A549 (cell line): ENCODE measurements around the gene DPP10. TPM values are rescaled to one million over a fixed set of nuclear protein-coding genes. Genes with fewer than 3 reads are reported as not detected.
"Not testable (repeated sequence)": the region's sequence is repeated elsewhere in the genome, so short reads cannot be mapped to it uniquely, and the experiment has no call there.

ENCODE experiments used
- ATAC-seq, 2 experiments: fragments of 200-7000 bp in 1 of 2; fragments of >200 bp in 1 of 2; cut with Nextera tagmentation in 1 of 2; cut with Tn5 transposase in 1 of 2; 3 replicates each; pipeline versions ENCODE4 v1.8.0 to v1.9.1; 2018 to 2020; ENCODE audit warnings: mild to moderate bottlenecking in 1 of 2, moderate library complexity in 1 of 2
- CTCF ChIA-PET: fragments of 300-600 bp; sonication (Branson Sonifier 250); formaldehyde crosslinking; extraction: SDS; loops from one replicate; lab custom pipeline; 2021; ENCODE audit warnings: antibody characterized with exemption, inconsistent platforms; lab: Yijun Ruan, JAX
- POLR2A ChIA-PET: fragments of 350-600 bp; formaldehyde crosslinking; extraction: SDS; loops from one replicate; lab custom pipeline; 2021; ENCODE audit warnings: antibody characterized with exemption, inconsistent platforms; lab: Yijun Ruan, JAX
- DNase-seq, 2 experiments: peaks; one replicate each; pipeline versions ENCODE4 v3.0.0 to v3.0.0-alpha.2; 2011 to 2016; ENCODE audit warnings: low read depth in 1 of 2, low spot score in 1 of 2
- FAIRE-seq: peaks from 2 replicates; lab custom pipeline; 2011; peaks lifted over from hg19 to GRCh38; lab: Jason Lieb, UNC
- H3K27ac ChIP-seq, 2 experiments: fragments of >200 bp; sonication (Bioruptor Twin); formaldehyde crosslinking; 3 replicates each; pipeline ENCODE4 v1.5.1; 2016 to 2017
- H3K4me1 ChIP-seq: fragments of >200 bp; sonication (Bioruptor Twin); formaldehyde crosslinking; 3 replicates; pipeline ENCODE4 v1.6.1; 2016
- H3K4me2 ChIP-seq: fragments of >200 bp; sonication (Bioruptor Twin); formaldehyde crosslinking; 3 replicates; pipeline ENCODE4 v1.6.1; 2016
- H3K4me3 ChIP-seq: fragments of >200 bp; sonication (Bioruptor Twin); formaldehyde crosslinking; 3 replicates; pipeline ENCODE4 v1.5.1; 2016
- H3K9me3 ChIP-seq: fragments of >200 bp; sonication (Bioruptor Twin); formaldehyde crosslinking; 3 replicates; pipeline ENCODE4 v1.6.1; 2016
- CHD2 ChIP-seq: fragments of 150-350 bp; IDR thresholded peaks from 2 replicates; pipeline ENCODE4 v1.6.1; 2014; ENCODE audit warnings: low read length; ENCODE audit not compliant: partially characterized antibody
- CHD4 ChIP-seq: fragments of 200-600 bp; sonication (generic); IDR thresholded peaks from 2 replicates; pipeline ENCODE4 v1.6.1; 2016; ENCODE audit warnings: antibody characterized with exemption, mild to moderate bottlenecking, borderline replicate concordance
- EHF ChIP-seq: fragments of 250-450 bp; sonication (Bioruptor Pico); IDR thresholded peaks from 2 replicates; pipeline ENCODE4 v1.5.0; 2020; ENCODE audit warnings: mild to moderate bottlenecking
- EP300 ChIP-seq, 2 experiments: fragments of >200 bp; sonication (Bioruptor Twin); formaldehyde crosslinking; IDR thresholded peaks; 2 replicates in 1 of 2; 3 replicates in 1 of 2; pipeline ENCODE4 v1.6.1; 2016 to 2017
- FOSL2 ChIP-seq, 2 experiments: fragments of 450-650 bp in 1 of 2; fragments of >200 bp in 1 of 2; sonication (Bioruptor Twin) in 1 of 2; formaldehyde crosslinking; IDR thresholded peaks; 2 replicates each; pipeline versions ENCODE4 v1.5.0 to v1.6.1; 2016 to 2020; ENCODE audit warnings: mild to moderate bottlenecking in 1 of 2, moderate library complexity in 1 of 2
- GATA3 ChIP-seq: IDR thresholded peaks from 2 replicates; pipeline ENCODE4 v1.6.1; 2012; ENCODE audit warnings: borderline replicate concordance
- HDAC2 ChIP-seq: fragments of 200-600 bp; sonication (generic); IDR thresholded peaks from 2 replicates; pipeline ENCODE4 v1.6.1; 2016
- HOXB5 ChIP-seq: fragments of 250-450 bp; sonication (Bioruptor Pico); IDR thresholded peaks from 2 replicates; pipeline ENCODE4 v1.5.0; 2020; ENCODE audit warnings: mild to moderate bottlenecking, moderate library complexity
- KDM1A ChIP-seq: fragments of 200-600 bp; sonication (generic); IDR thresholded peaks from 2 replicates; pipeline ENCODE4 v1.6.1; 2016; ENCODE audit warnings: low read depth, mild to moderate bottlenecking
- MAZ ChIP-seq: fragments of 150-350 bp; IDR thresholded peaks from 2 replicates; pipeline ENCODE4 v1.6.1; 2014; ENCODE audit warnings: antibody characterized with exemption, low read depth, low read length, borderline replicate concordance
- NR3C1 ChIP-seq: fragments of >200 bp; sonication (Bioruptor Twin); formaldehyde crosslinking; IDR thresholded peaks from 3 replicates; pipeline ENCODE4 v1.6.1; 2017
- PHF8 ChIP-seq: fragments of 200-600 bp; sonication (generic); IDR thresholded peaks from 2 replicates; pipeline ENCODE4 v1.6.1; 2016; ENCODE audit warnings: low read depth, mild to moderate bottlenecking, antibody characterized with exemption, moderate library complexity, borderline replicate concordance
- RNF2 ChIP-seq: fragments of 200-600 bp; sonication (generic); IDR thresholded peaks from 2 replicates; pipeline ENCODE4 v1.6.1; 2016; ENCODE audit warnings: low read depth, mild to moderate bottlenecking, antibody characterized with exemption, moderate library complexity, borderline replicate concordance
- SREBF2 ChIP-seq: fragments of 450-650 bp; IDR thresholded peaks from 2 replicates; pipeline ENCODE4 v1.6.1; 2014; ENCODE audit warnings: mild to moderate bottlenecking, moderate library complexity
- TFCP2L1 ChIP-seq: fragments of 250-450 bp; sonication (Bioruptor Pico); IDR thresholded peaks from 2 replicates; pipeline ENCODE4 v1.5.0; 2021; ENCODE audit warnings: mild to moderate bottlenecking
- WGBS: methylation state at CpG from one replicate; pipeline ENCODE4 v1.1.6; 2017; ENCODE audit errors: missing lambda C conversion rate; 5-methylcytosine and 5-hydroxymethylcytosine counted together
- polyA plus RNA-seq, 4 experiments: library from polyadenylated mRNA; depleted of rRNA in 3 of 4; stranded (reverse); fragments of >200 nt; fragmentation: RNase III in 1 of 4; extraction: RNeasy Plus Mini Kit Qiagen cat#74134 plus additional on column Dnase treatment in 1 of 4; gene quantifications; 2 replicates in 3 of 4; 3 replicates in 1 of 4; pipeline ENCODE4 v1.2.3, GENCODE V29; 2011 to 2017
- TF ChIP-seq, protein P1 (sequence below): fragments of 450-650 bp; IDR thresholded peaks from 2 replicates; pipeline ENCODE4 v1.6.1; 2014; ENCODE audit warnings: antibody characterized with exemption
- TF ChIP-seq, protein P2 (sequence below): fragments of >200 bp; sonication (Bioruptor Twin); formaldehyde crosslinking; IDR thresholded peaks from 3 replicates; pipeline ENCODE4 v1.6.1; 2016
- TF ChIP-seq, protein P3 (sequence below): fragments of 150-350 bp; IDR thresholded peaks from 2 replicates; pipeline ENCODE4 v1.6.1; 2014; ENCODE audit warnings: low read depth, mild to moderate bottlenecking, low read length
- TF ChIP-seq, protein P4 (sequence below): fragments of >200 bp; sonication (Bioruptor Twin); formaldehyde crosslinking; IDR thresholded peaks from 2 replicates; pipeline ENCODE4 v1.6.1; 2016
- TF ChIP-seq, protein P5 (sequence below): fragments of 250-450 bp; sonication (Bioruptor Pico); IDR thresholded peaks from 2 replicates; pipeline ENCODE4 v1.5.0; 2021; ENCODE audit warnings: mild to moderate bottlenecking, moderate library complexity, borderline replicate concordance

The DPP10 gene
- polyA plus RNA-seq, 2 of the 4 experiments (the other 2 are of a cell fraction) = not detected

DNA sequence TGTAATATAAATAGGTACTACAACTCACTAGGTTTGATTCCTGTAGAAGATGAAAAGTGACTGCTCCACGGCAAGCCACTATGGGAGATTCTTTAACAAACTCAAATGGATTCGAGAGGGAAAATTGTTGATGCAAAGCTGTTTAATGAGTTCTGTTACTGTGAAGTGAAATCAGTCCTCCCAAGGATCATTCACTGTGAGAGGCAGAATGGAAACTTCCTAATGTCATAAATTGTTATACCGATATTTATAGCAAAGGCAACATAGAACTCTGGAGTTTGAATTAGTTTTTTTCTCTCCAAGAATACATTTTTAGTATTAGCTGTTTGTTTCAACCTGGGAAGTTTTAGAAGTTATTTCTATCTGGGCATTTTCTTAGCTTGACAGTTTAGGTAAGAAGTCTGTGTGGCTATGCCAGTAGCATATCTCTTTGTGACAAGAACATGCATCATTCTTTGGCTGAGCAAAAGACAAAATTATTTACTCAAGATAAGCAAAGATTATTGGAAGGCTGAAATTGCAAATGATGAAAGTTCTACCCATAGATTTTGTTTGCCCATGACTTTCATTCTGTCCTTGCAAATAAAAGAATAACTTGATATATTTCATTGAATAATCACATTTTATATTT is 979.7 kb downstream of the DPP10 start (continued):
- TF ChIP-seq, protein P1, sequence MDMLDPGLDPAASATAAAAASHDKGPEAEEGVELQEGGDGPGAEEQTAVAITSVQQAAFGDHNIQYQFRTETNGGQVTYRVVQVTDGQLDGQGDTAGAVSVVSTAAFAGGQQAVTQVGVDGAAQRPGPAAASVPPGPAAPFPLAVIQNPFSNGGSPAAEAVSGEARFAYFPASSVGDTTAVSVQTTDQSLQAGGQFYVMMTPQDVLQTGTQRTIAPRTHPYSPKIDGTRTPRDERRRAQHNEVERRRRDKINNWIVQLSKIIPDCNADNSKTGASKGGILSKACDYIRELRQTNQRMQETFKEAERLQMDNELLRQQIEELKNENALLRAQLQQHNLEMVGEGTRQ = no peak
- TF ChIP-seq FOSL2 (IDR thresholded peaks at IDR 0.05) = no peak
- no peak for TF ChIP-seq FOSL2 (CRISPR knock-in tag; IDR thresholded peaks at IDR 0.05)
- TF ChIP-seq TFCP2L1 = no peak
- no peak for TF ChIP-seq PHF8
- TF ChIP-seq GATA3 = no peak
- no peak for TF ChIP-seq NR3C1

DNA sequence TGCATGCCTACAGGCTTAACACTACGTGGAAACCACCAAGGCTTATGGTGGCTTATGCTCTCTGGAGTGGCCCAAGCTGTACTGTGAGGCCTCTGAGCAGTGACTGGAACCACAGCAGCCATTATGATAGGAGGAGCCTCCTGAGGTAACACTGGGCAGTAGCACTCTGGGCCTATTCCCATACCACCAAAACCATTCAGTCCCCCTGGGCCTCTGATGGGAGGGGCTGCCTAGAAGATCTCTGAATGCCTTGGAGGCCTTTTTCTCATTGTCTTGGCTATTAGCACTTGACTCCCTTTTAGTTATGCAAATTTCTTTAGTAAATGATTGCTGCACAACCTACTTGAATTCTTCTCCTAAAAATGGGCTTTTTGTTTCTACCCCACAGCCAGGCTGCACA is 985.0 kb downstream of the DPP10 start:
- CTCF ChIA-PET = no interaction called here
- FAIRE-seq (no peak), DNase-seq (no peak), ATAC-seq (no peak)
- 0% methylated on average over 1 of the region's 1 CpG for WGBS
- Histone ChIP-seq H3K4me3 (no peak overlapping the region), H3K9me3 (0 out of 3 replicates have a peak, but pooled peaks cover 5% of the 10 kb centered on the region), H3K4me2 (no peak overlapping the region), H3K27ac (no peak overlapping the region), H3K4me1 (no peaks in the 10 kb centered on the region)
- POLR2A ChIA-PET = no interaction called here
- TF ChIP-seq EP300 (IDR thresholded peaks at IDR 0.05) (no peak), SREBF2 (no peak), HDAC2 (no peak), CHD4 (no peak), HOXB5 (no peak), KDM1A (no peak), NR3C1 (no peak), RNF2 (no peak), MAZ (no peak), CHD2 (no peak), EHF (CRISPR knock-in tag) (no peak)
- TF ChIP-seq, protein P2, sequence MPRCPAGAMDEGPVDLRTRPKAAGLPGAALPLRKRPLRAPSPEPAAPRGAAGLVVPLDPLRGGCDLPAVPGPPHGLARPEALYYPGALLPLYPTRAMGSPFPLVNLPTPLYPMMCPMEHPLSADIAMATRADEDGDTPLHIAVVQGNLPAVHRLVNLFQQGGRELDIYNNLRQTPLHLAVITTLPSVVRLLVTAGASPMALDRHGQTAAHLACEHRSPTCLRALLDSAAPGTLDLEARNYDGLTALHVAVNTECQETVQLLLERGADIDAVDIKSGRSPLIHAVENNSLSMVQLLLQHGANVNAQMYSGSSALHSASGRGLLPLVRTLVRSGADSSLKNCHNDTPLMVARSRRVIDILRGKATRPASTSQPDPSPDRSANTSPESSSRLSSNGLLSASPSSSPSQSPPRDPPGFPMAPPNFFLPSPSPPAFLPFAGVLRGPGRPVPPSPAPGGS = no peak
- TF ChIP-seq, protein P3, sequence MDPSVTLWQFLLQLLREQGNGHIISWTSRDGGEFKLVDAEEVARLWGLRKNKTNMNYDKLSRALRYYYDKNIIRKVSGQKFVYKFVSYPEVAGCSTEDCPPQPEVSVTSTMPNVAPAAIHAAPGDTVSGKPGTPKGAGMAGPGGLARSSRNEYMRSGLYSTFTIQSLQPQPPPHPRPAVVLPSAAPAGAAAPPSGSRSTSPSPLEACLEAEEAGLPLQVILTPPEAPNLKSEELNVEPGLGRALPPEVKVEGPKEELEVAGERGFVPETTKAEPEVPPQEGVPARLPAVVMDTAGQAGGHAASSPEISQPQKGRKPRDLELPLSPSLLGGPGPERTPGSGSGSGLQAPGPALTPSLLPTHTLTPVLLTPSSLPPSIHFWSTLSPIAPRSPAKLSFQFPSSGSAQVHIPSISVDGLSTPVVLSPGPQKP = no peak
- TF ChIP-seq, protein P4, sequence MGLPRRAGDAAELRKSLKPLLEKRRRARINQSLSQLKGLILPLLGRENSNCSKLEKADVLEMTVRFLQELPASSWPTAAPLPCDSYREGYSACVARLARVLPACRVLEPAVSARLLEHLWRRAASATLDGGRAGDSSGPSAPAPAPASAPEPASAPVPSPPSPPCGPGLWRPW = no peak
- TF ChIP-seq, protein P5, sequence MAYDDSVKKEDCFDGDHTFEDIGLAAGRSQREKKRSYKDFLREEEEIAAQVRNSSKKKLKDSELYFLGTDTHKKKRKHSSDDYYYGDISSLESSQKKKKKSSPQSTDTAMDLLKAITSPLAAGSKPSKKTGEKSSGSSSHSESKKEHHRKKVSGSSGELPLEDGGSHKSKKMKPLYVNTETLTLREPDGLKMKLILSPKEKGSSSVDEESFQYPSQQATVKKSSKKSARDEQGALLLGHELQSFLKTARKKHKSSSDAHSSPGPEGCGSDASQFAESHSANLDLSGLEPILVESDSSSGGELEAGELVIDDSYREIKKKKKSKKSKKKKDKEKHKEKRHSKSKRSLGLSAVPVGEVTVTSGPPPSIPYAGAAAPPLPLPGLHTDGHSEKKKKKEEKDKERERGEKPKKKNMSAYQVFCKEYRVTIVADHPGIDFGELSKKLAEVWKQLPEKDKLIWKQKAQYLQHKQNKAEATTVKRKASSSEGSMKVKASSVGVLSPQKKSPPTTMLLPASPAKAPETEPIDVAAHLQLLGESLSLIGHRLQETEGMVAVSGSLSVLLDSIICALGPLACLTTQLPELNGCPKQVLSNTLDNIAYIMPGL (CRISPR knock-in tag) = no peak

DNA sequence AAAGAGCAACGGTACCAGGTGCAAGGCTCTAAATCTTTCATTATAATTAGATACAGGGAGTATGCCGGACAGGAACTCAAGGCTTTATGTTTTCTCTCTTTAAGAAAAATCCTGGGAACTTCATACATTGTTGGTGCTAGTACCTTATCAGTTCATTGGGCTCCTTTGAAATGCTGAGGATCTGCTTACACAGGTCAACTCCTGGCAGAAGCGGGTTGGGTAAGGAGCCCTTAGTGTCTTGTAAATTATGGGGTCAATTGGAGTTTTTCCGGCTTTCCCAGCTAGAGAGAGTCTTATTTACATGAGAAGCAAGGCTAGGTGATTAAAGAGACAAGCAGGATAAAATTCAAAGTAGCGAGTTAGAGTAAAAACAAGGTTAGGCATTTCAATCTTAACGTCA is 998.3 kb downstream of the DPP10 start:
- H3K4me2 ChIP-seq, H3K27ac ChIP-seq, H3K4me1 ChIP-seq, ATAC-seq, DNase-seq, H3K4me3 ChIP-seq, H3K9me3 ChIP-seq, CTCF ChIA-PET, FAIRE-seq, POLR2A ChIA-PET: not testable (repeated sequence)
- WGBS = 9% methylated on average over 6 of the region's 6 CpGs
